OCI-LY3 (cell line): Measurements from ENCODE around the gene KCNK6.

Experiments
- H2AFZ ChIP-seq: fragments of 200-600, 300-600 bp; shearing (Covaris generic); 2 replicates; pipeline ENCODE4 v1.6.0; 2014; ENCODE audit warnings: antibody characterized with exemption, low read depth, low read length
- H3K27ac ChIP-seq: fragments of 200-600, 300-600 bp; sonication (generic); 2 replicates; pipeline ENCODE4 v1.5.1; 2014; ENCODE audit warnings: mild to moderate bottlenecking, low read length, moderate library complexity, mixed read lengths
- H3K27me3 ChIP-seq: fragments of 200-600, 300-600 bp; sonication (generic); 2 replicates; pipeline ENCODE4 v1.6.1; 2014; ENCODE audit warnings: low read depth, low read length, mixed read lengths
- H3K36me3 ChIP-seq: fragments of 200-600, 300-600 bp; sonication (generic); replicated peaks from 2 replicates; pipeline ENCODE3; 2014; ENCODE audit warnings: low read depth, low read length, mixed read lengths
- H3K4me1 ChIP-seq: fragments of 300-600, 200-600 bp; sonication (generic); 2 replicates; pipeline ENCODE4 v1.6.1; 2014; ENCODE audit warnings: low read length, mixed read lengths
- H3K4me2 ChIP-seq: fragments of 200-600, 300-600 bp; sonication (generic); 2 replicates; pipeline ENCODE4 v1.6.1; 2014; ENCODE audit warnings: low read length, mixed read lengths
- H3K4me3 ChIP-seq: fragments of 300-600, 200-600 bp; sonication (generic); 2 replicates; pipeline ENCODE4 v1.5.1; 2014; ENCODE audit warnings: antibody characterized with exemption, mild to moderate bottlenecking, low read length, moderate library complexity
- H3K79me2 ChIP-seq: fragments of 300-600, 200-600 bp; shearing (Covaris generic); 2 replicates; pipeline ENCODE4 v1.6.1; 2014; ENCODE audit warnings: mild to moderate bottlenecking, low read length, mixed read lengths
- H3K9ac ChIP-seq: fragments of 300-600, 200-600 bp; shearing (Covaris generic); 2 replicates; pipeline ENCODE4 v1.6.0; 2014; ENCODE audit warnings: mild to moderate bottlenecking, low read length, moderate library complexity
- H3K9me3 ChIP-seq: fragments of 200-600, 300-600 bp; shearing (Covaris generic); 2 replicates; pipeline ENCODE4 v1.6.1; 2014; ENCODE audit warnings: low read length, mixed read lengths; ENCODE audit not compliant: insufficient read depth
- H4K20me1 ChIP-seq: fragments of 200-600, 300-600 bp; sonication (generic); 2 replicates; pipeline ENCODE4 v1.6.1; 2016; ENCODE audit warnings: low read length, mixed read lengths; ENCODE audit not compliant: insufficient read depth
- EZH2phosphoT487 ChIP-seq: fragments of 200-600 bp; shearing (Covaris generic); IDR thresholded peaks from 2 replicates; pipeline ENCODE4 v1.6.1; 2018; ENCODE audit warnings: antibody characterized with exemption, mixed run types, low read depth
- TF ChIP-seq, protein P1 (sequence below): fragments of 200-600, 300-600 bp; sonication (generic); IDR thresholded peaks from 2 replicates; pipeline ENCODE4 v1.5.1; 2014; ENCODE audit warnings: antibody characterized with exemption, low read length, low read depth

The KCNK6 gene

DNA sequence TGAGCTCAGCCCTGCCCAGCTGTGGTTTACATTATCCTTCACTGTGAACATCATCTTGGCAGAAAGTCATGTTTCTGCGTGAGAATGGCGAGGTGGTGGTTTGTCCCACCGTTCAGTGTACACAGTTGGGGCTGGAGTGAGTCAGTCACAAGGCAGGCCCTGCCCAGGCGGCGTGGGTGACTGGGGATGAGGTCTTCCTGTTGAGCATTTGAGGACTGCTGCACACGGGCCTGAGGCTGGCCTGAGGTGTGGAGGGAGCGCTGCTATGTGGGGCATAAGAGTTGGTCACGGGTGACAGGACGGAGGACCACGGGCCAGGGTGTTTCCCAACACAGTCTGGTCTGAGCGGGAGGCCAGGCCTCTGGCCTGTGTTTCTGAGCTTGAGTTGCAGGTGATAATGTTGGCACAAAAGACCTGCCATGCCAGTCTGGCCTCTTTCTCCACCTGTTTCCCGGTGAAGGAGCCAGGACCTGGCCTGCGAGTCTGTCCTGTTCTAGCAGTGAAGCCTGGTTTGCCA, 29.0 kb upstream of the KCNK6 start:
- no peaks in the 10 kb centered on the region for H3K79me2 ChIP-seq
- no peak overlapping the region for H3K4me2 ChIP-seq
- TF ChIP-seq, protein P1, sequence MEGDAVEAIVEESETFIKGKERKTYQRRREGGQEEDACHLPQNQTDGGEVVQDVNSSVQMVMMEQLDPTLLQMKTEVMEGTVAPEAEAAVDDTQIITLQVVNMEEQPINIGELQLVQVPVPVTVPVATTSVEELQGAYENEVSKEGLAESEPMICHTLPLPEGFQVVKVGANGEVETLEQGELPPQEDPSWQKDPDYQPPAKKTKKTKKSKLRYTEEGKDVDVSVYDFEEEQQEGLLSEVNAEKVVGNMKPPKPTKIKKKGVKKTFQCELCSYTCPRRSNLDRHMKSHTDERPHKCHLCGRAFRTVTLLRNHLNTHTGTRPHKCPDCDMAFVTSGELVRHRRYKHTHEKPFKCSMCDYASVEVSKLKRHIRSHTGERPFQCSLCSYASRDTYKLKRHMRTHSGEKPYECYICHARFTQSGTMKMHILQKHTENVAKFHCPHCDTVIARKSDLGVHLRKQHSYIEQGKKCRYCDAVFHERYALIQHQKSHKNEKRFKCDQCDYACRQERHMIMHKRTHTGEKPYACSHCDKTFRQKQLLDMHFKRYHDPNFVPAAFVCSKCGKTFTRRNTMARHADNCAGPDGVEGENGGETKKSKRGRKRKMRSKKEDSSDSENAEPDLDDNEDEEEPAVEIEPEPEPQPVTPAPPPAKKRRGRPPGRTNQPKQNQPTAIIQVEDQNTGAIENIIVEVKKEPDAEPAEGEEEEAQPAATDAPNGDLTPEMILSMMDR, result no peak
- no peak for TF ChIP-seq EZH2phosphoT487
- H3K9ac ChIP-seq, result no peak overlapping the region
- no peak overlapping the region for H3K4me3 ChIP-seq
- no peaks in the 10 kb centered on the region; the same call in 1 of the 2 replicates for H4K20me1 ChIP-seq
- no peaks in the 10 kb centered on the region for H3K27me3 ChIP-seq
- H3K4me1 ChIP-seq, result no peaks in the 10 kb centered on the region
- H3K27ac ChIP-seq, result no peak overlapping the region
- no peak overlapping the region for H2AFZ ChIP-seq
- H3K9me3 ChIP-seq, result no peaks in the 10 kb centered on the region
- no peaks in the 10 kb centered on the region for H3K36me3 ChIP-seq

DNA sequence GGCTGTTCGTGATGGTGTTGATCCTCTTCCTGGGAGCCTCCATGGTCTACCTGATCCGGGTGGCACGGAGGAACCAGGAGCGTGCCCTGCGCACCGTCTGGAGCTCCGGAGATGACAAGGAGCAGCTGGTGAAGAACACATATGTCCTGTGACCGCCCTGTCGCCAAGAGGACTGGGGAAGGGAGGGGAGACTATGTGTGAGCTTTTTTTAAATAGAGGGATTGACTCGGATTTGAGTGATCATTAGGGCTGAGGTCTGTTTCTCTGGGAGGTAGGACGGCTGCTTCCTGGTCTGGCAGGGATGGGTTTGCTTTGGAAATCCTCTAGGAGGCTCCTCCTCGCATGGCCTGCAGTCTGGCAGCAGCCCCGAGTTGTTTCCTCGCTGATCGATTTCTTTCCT, 27.8 kb upstream of the KCNK6 start:
- no peak for TF ChIP-seq EZH2phosphoT487
- TF ChIP-seq, protein P1, result no peak
- Histone ChIP-seq H3K9me3 (no peaks in the 10 kb centered on the region), H4K20me1 (no peaks in the 10 kb centered on the region; the same call in 1 of the 2 replicates), H3K4me3 (no peak overlapping the region), H3K36me3 (no peaks in the 10 kb centered on the region), H3K27ac (no peak overlapping the region), H3K9ac (no peak overlapping the region), H2AFZ (no peak overlapping the region), H3K79me2 (no peaks in the 10 kb centered on the region), H3K4me2 (no peak overlapping the region), H3K4me1 (no peaks in the 10 kb centered on the region), H3K27me3 (no peaks in the 10 kb centered on the region)

DNA sequence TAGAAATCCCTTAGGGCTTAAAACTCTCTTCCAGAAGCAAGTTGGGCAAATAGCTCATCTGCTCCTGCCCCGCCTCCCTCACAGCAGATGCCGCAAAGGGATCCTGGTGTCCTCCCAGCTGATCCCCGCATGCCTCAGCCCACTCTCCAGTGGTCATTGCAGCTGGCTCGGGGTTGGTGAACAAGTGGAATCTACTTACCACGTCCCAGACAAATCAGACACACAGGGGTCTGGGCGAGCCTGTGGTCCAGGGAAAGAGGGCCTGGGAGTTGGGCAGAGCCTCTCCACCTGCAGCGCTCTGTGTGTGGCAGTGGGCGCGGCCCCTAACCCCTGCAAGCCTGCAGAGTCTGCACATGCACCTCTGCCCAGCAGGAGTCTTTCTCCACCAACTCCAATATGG, 26.4 kb upstream of the KCNK6 start:
- no peaks in the 10 kb centered on the region for H3K9me3 ChIP-seq
- H3K9ac ChIP-seq, result no peak overlapping the region
- H3K79me2 ChIP-seq, result no peaks in the 10 kb centered on the region
- H2AFZ ChIP-seq, result no peak overlapping the region
- TF ChIP-seq EZH2phosphoT487, result no peak
- TF ChIP-seq, protein P1, result no peak
- H4K20me1 ChIP-seq, result no peaks in the 10 kb centered on the region; the same call in 1 of the 2 replicates
- no peak overlapping the region for H3K27ac ChIP-seq
- no peaks in the 10 kb centered on the region for H3K36me3 ChIP-seq
- no peaks in the 10 kb centered on the region for H3K4me1 ChIP-seq
- no peak overlapping the region for H3K4me2 ChIP-seq
- no peak overlapping the region for H3K4me3 ChIP-seq
- H3K27me3 ChIP-seq, result no peaks in the 10 kb centered on the region

DNA sequence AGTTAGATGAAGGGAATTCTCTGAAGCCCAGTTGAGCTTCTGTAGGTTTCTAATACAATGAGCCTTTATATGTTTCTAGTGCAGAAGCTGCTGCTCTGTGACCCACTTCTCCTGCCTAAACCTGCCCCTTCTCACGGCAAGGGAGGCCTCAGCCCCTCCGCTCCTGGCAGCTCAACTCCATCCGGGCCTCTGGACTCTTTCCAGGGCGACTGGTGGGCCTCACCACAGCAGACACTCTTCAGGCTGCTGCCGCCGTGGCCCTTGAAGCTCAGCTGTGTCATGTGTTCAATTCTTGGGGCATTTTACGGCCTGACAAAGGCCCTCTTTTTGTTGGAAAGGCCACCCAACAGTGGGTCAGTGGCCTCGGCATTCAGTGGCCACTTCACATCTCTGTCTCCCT, 25.6 kb upstream of the KCNK6 start:
- Histone ChIP-seq H3K79me2 (no peaks in the 10 kb centered on the region), H3K27me3 (no peaks in the 10 kb centered on the region), H3K4me3 (no peak overlapping the region), H3K36me3 (no peaks in the 10 kb centered on the region), H3K9ac (no peak overlapping the region), H3K27ac (no peak overlapping the region), H3K4me2 (no peak overlapping the region), H3K4me1 (no peaks in the 10 kb centered on the region), H2AFZ (no peak overlapping the region), H3K9me3 (no peaks in the 10 kb centered on the region), H4K20me1 (no peaks in the 10 kb centered on the region; the same call in 1 of the 2 replicates)
- TF ChIP-seq EZH2phosphoT487, result no peak
